GM23248 (cell line): ENCODE results near the gene ENO2. TPM values are rescaled to one million over a fixed set of nuclear protein-coding genes. Genes with fewer than 3 reads are reported as not detected.

Experiments used
- DNase-seq: peaks from one replicate; pipeline ENCODE4 v3.0.0-alpha.2; 2015
- H2AFZ ChIP-seq: fragments of 200-600 bp; sonication (generic); 2 replicates; pipeline ENCODE4 v1.6.1; 2016; ENCODE audit warnings: antibody characterized with exemption
- H3F3A ChIP-seq: fragments of 200-600 bp; sonication (generic); 2 replicates; pipeline ENCODE4 v1.6.1; 2016; ENCODE audit warnings: mild to moderate bottlenecking, antibody characterized with exemption, mixed run types; ENCODE audit not compliant: insufficient read depth
- H3K27ac ChIP-seq: fragments of 200-600 bp; sonication (generic); 2 replicates; pipeline ENCODE4 v1.5.1; 2016; ENCODE audit warnings: mild to moderate bottlenecking
- H3K27me3 ChIP-seq: fragments of 200-600 bp; sonication (generic); replicated peaks from 2 replicates; pipeline ENCODE4 v1.6.1; 2016; ENCODE audit warnings: mild to moderate bottlenecking; ENCODE audit not compliant: insufficient read depth
- H3K36me3 ChIP-seq: fragments of 200-600 bp; sonication (generic); 2 replicates; pipeline ENCODE4 v1.6.1; 2016; ENCODE audit warnings: low read depth, mild to moderate bottlenecking
- H3K4me1 ChIP-seq: fragments of 200-600 bp; sonication (generic); 2 replicates; pipeline ENCODE4 v1.6.1; 2016; ENCODE audit warnings: mild to moderate bottlenecking; ENCODE audit not compliant: insufficient read depth
- H3K4me2 ChIP-seq: fragments of 200-600 bp; sonication (generic); one replicate; pipeline ENCODE4 v1.6.1; 2016; ENCODE audit warnings: mild to moderate bottlenecking; ENCODE audit not compliant: unreplicated experiment
- H3K4me3 ChIP-seq: fragments of 200-600 bp; sonication (generic); 2 replicates; pipeline ENCODE4 v1.5.1; 2016; ENCODE audit warnings: mild to moderate bottlenecking
- H3K79me2 ChIP-seq: fragments of 200-600 bp; sonication (generic); 2 replicates; pipeline ENCODE4 v1.6.1; 2016; ENCODE audit warnings: mild to moderate bottlenecking; ENCODE audit not compliant: insufficient read depth
- H3K9ac ChIP-seq: fragments of 200-600 bp; sonication (generic); 2 replicates; pipeline ENCODE4 v1.6.1; 2016; ENCODE audit warnings: mild to moderate bottlenecking
- H3K9me2 ChIP-seq: fragments of 200-600 bp; sonication (generic); 2 replicates; pipeline ENCODE4 v1.6.1; 2016; ENCODE audit warnings: mixed run types, mild to moderate bottlenecking, moderate library complexity; ENCODE audit not compliant: insufficient read depth
- H3K9me3 ChIP-seq: fragments of 200-600 bp; sonication (generic); one replicate; pipeline ENCODE4 v1.6.1; 2017; ENCODE audit warnings: low read depth
- H4K20me1 ChIP-seq: fragments of 200-600 bp; sonication (generic); 2 replicates; pipeline ENCODE4 v1.6.0; 2016; ENCODE audit not compliant: insufficient read depth
- EZH2 ChIP-seq: fragments of 200-600 bp; sonication (generic); IDR thresholded peaks from 2 replicates; pipeline ENCODE4 v1.6.1; 2018; ENCODE audit warnings: antibody characterized with exemption, mild to moderate bottlenecking; ENCODE audit not compliant: insufficient read depth, poor library complexity, severe bottlenecking
- EZH2phosphoT487 ChIP-seq: fragments of 200-600 bp; sonication (generic); IDR thresholded peaks from 2 replicates; pipeline ENCODE4 v1.6.1; 2018; ENCODE audit warnings: antibody characterized with exemption, moderate library complexity, mild to moderate bottlenecking, low read depth; ENCODE audit not compliant: insufficient read depth
- WGBS, 2 experiments: methylation state at CpG; one replicate each; pipeline ENCODE4 v1.1.6; 2015 to 2017; ENCODE audit warnings: low lambda C conversion rate in 2 of 2, low coverage in 1 of 2; ENCODE audit errors: missing lambda C conversion rate in 2 of 2; 5-methylcytosine and 5-hydroxymethylcytosine counted together
- in situ Hi-C: fragments of 300-500 bp; cut with MboI; formaldehyde crosslinking; loops from 2 replicates; pipeline ENCODE4 v1.15.0; 2020
- polyA plus RNA-seq: library from polyadenylated mRNA; unstranded; fragments of >200 nt; fragmentation: Nextera tagmentation; extraction: Ambion mirVana; gene quantifications from 2 replicates; pipeline ENCODE4 v1.2.1, GENCODE V29; 2016
- total RNA-seq: library from RNA; depleted of rRNA; stranded (reverse); fragments of >200 nt; shearing (Covaris generic); gene quantifications from 2 replicates; pipeline ENCODE4 v1.2.3, GENCODE V29; 2014

Gene ENO2
- total and polyA plus RNA-seq, 2 experiments from 2014 or later = 10.1 to 34.2 TPM

DNA sequence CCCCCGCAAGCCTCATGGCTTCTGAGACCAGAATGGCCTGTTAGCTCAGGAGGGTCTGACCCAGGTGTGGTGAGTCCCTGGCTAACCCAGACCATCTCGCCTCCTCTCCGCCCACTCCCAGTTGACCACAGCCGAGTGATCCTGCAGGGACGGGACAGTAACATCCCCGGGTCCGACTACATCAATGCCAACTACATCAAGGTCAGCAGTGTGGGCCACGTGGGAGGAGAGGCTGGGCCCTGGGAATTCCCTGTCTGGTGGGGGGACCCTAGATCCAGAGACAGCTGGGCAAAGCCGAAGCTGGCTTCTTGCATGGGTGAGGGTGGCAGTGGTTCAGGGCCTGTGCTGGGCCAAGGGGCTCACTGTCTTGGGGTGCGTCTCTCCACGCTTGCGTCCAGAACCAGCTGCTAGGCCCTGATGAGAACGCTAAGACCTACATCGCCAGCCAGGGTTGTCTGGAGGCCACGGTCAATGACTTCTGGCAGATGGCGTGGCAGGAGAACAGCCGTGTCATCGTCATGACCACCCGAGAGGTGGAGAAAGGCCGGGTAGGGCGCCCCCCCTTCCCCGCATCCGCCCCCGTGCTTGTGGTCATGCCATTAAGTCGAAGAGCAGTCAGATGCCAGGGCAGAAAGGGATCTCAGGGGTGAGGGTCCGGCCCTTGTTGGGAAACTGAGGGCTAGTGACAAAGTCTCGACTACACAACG, 41.8 kb downstream of the ENO2 start:
- no peaks in the 10 kb centered on the region for H4K20me1 ChIP-seq
- H3F3A ChIP-seq = no peaks in the 10 kb centered on the region
- no peak for DNase-seq
- H3K9me3 ChIP-seq = no peaks in the 10 kb centered on the region
- no peak overlapping the region for H3K27ac ChIP-seq
- no peaks in the 10 kb centered on the region for H3K9me2 ChIP-seq
- no peak for TF ChIP-seq EZH2
- no peak for TF ChIP-seq EZH2phosphoT487
- in situ Hi-C loops = no loop called here
- no peak overlapping the region for H3K9ac ChIP-seq
- H3K4me2 ChIP-seq = no peak overlapping the region
- H3K4me1 ChIP-seq = no peaks in the 10 kb centered on the region
- H3K36me3 ChIP-seq = no peaks in the 10 kb centered on the region
- H3K4me3 ChIP-seq = no peak overlapping the region
- H3K79me2 ChIP-seq = no peaks in the 10 kb centered on the region
- WGBS, 2 experiments = 86 to 88% methylated on average over 23 to 28 of the region's 28 CpGs
- H2AFZ ChIP-seq = no peak overlapping the region
- H3K27me3 ChIP-seq = no peaks in the 10 kb centered on the region

GRCh38 chr12:6957151-6957701, 42.8 kb downstream of the ENO2 start:
- Histone ChIP-seq H4K20me1 (no peaks in the 10 kb centered on the region), H3K9me3 (no peaks in the 10 kb centered on the region), H3K27me3 (no peaks in the 10 kb centered on the region), H3K36me3 (no peaks in the 10 kb centered on the region), H3K27ac (no peak overlapping the region), H3K9ac (no peak overlapping the region), H3K4me2 (no peak overlapping the region), H3K4me3 (no peak overlapping the region), H2AFZ (no peak overlapping the region), H3F3A (no peaks in the 10 kb centered on the region), H3K4me1 (0 out of 2 replicates have a peak, but pooled peaks cover 7% of the 10 kb centered on the region), H3K79me2 (no peaks in the 10 kb centered on the region), H3K9me2 (no peaks in the 10 kb centered on the region)
- WGBS, 2 experiments = 65 to 66% methylated on average over 13 to 20 of the region's 20 CpGs
- no peak for TF ChIP-seq EZH2
- TF ChIP-seq EZH2phosphoT487 = no peak
- DNase-seq = no peak
- in situ Hi-C loops = no loop called here

- no peak overlapping the region for H3K27ac ChIP-seq
- WGBS, 2 experiments = 78 to 81% methylated on average over 28 of the region's 28 CpGs
Measured at GRCh38 chr12:6957741-6958608, 43.6 kb downstream of the ENO2 start.

GRCh38 chr12:6958609-6959057, 44.3 kb downstream of the ENO2 start:
- Histone ChIP-seq H3K9me3 (no peaks in the 10 kb centered on the region), H3K9ac (no peak overlapping the region), H3K4me1 (0 out of 2 replicates have a peak, but pooled peaks cover 7% of the 10 kb centered on the region), H3K27me3 (no peaks in the 10 kb centered on the region), H3F3A (no peaks in the 10 kb centered on the region), H3K36me3 (no peaks in the 10 kb centered on the region), H3K4me2 (no peak overlapping the region), H3K79me2 (no peaks in the 10 kb centered on the region), H2AFZ (no peak overlapping the region), H3K9me2 (no peaks in the 10 kb centered on the region), H3K4me3 (no peak overlapping the region), H3K27ac (no peak overlapping the region), H4K20me1 (no peaks in the 10 kb centered on the region)
- 70 to 71% methylated on average over 10 of the region's 10 CpGs for WGBS, 2 experiments
- in situ Hi-C loops = no loop called here
- TF ChIP-seq EZH2phosphoT487 (no peak), EZH2 (no peak)
- DNase-seq = no peak

More at GRCh38 chr12:6957741-6958608, 43.6 kb downstream of the ENO2 start:
- H3K36me3 ChIP-seq = no peaks in the 10 kb centered on the region
- H3K27me3 ChIP-seq = no peaks in the 10 kb centered on the region
- TF ChIP-seq EZH2 (no peak), EZH2phosphoT487 (no peak)
- H3K9me2 ChIP-seq = no peaks in the 10 kb centered on the region
- no peak for DNase-seq
- no peak overlapping the region for H2AFZ ChIP-seq
- no peaks in the 10 kb centered on the region for H3K79me2 ChIP-seq
- in situ Hi-C loops = no loop called here
- H3K9ac ChIP-seq = no peak overlapping the region
- H3K4me3 ChIP-seq = no peak overlapping the region
- H3K4me2 ChIP-seq = no peak overlapping the region
- H3F3A ChIP-seq = no peaks in the 10 kb centered on the region
- H3K9me3 ChIP-seq = no peaks in the 10 kb centered on the region
- H4K20me1 ChIP-seq = no peaks in the 10 kb centered on the region
- H3K4me1 ChIP-seq = 0 out of 2 replicates have a peak, but pooled peaks cover 7% of the 10 kb centered on the region
